GM18868 (cell line): Measurements from ENCODE around the gene PLEKHG4B.
A peak's percentile ranks its signal among the peaks of the same experiment; 100 is the strongest.
"Not testable (repeated sequence)": the region's sequence is repeated elsewhere in the genome, so short reads cannot be mapped to it uniquely, and the experiment has no call there.

Experiments used
- ATAC-seq: cut with Tn5 transposase; IDR thresholded peaks from one replicate; pipeline ENCODE4 v1.9.1; 2021; ENCODE audit warnings: mild to moderate bottlenecking, moderate library complexity; ENCODE audit not compliant: unreplicated experiment

PLEKHG4B gene

GRCh38 chr5:218457-219291 lies 126.7 kb downstream of the PLEKHG4B start:
- ATAC-seq, result peak; percentile 5

GRCh38 chr5:219460-219863 lies 127.5 kb downstream of the PLEKHG4B start:
- no peak for ATAC-seq

- ATAC-seq, result peak; percentile 32
Measured at GRCh38 chr5:219991-220390, 128.0 kb downstream of the PLEKHG4B start.

GRCh38 chr5:222951-223715 lies 131.2 kb downstream of the PLEKHG4B start:
- ATAC-seq, result not testable (repeated sequence)

GRCh38 chr5:223791-224190 lies 131.8 kb downstream of the PLEKHG4B start:
- no peak for ATAC-seq

GRCh38 chr5:225334-225733 lies 133.4 kb downstream of the PLEKHG4B start:
- no peak for ATAC-seq

- ATAC-seq, result not testable (repeated sequence)
Measured at GRCh38 chr5:227375-227774, 135.4 kb downstream of the PLEKHG4B start.

- ATAC-seq, result no peak
Measured at GRCh38 chr5:228886-229285, 136.9 kb downstream of the PLEKHG4B start.

GRCh38 chr5:230711-231110 lies 138.7 kb downstream of the PLEKHG4B start:
- no peak for ATAC-seq

- no peak for ATAC-seq
Measured at GRCh38 chr5:231661-232060, 139.7 kb downstream of the PLEKHG4B start.

- not testable (repeated sequence) for ATAC-seq
Measured at GRCh38 chr5:233426-233825, 141.5 kb downstream of the PLEKHG4B start.

- ATAC-seq, result no peak
Measured at GRCh38 chr5:234450-234849, 142.5 kb downstream of the PLEKHG4B start.

GRCh38 chr5:235527-235926 lies 143.6 kb downstream of the PLEKHG4B start:
- not testable (repeated sequence) for ATAC-seq

- not testable (repeated sequence) for ATAC-seq
Measured at GRCh38 chr5:237931-238330, 146.0 kb downstream of the PLEKHG4B start.
